ENCODE data around the gene HAND1.
"Not testable (repeated sequence)": the region's sequence is repeated elsewhere in the genome, so short reads cannot be mapped to it uniquely, and the experiment has no call there.

The HAND1 gene

GRCh38 chr5:154478224-154478565 is at the start of gene HAND1:
Gene HAND1 (minus strand): TSS chr5:154478227. CDS start chr5:154478008, 219 bp downstream.
- in situ Hi-C loops (cut with HindIII; ENCODE audit: low sequenced_read_pairs), result no loop called here

- in situ Hi-C loops (cut with HindIII; ENCODE audit: low sequenced_read_pairs), result no loop called here
These were observed 48.5 kb upstream of the HAND1 start for GRCh38 chr5:154526231-154527226.

- in situ Hi-C loops (cut with HindIII; ENCODE audit: low sequenced_read_pairs), result no loop called here
These were observed 46.8 kb upstream of the HAND1 start for GRCh38 chr5:154524859-154525258.

GRCh38 chr5:154524181-154524580 is 46.2 kb upstream of the HAND1 start:
- in situ Hi-C loops (cut with HindIII; ENCODE audit: low sequenced_read_pairs), result no loop called here

- in situ Hi-C loops (cut with HindIII; ENCODE audit: low sequenced_read_pairs), result no loop called here
These were observed 45.7 kb upstream of the HAND1 start for GRCh38 chr5:154523709-154524108.

GRCh38 chr5:154523104-154523503 is 45.1 kb upstream of the HAND1 start:
- in situ Hi-C loops (cut with HindIII; ENCODE audit: low sequenced_read_pairs), result no loop called here

GRCh38 chr5:154522284-154522683 is 44.3 kb upstream of the HAND1 start:
- in situ Hi-C loops (cut with HindIII; ENCODE audit: low sequenced_read_pairs), result no loop called here

- in situ Hi-C loops (cut with HindIII; ENCODE audit: low sequenced_read_pairs), result no loop called here
These were observed 43.7 kb upstream of the HAND1 start for GRCh38 chr5:154521756-154522155.

GRCh38 chr5:154520861-154521453 is 42.9 kb upstream of the HAND1 start:
- in situ Hi-C loops (cut with HindIII; ENCODE audit: low sequenced_read_pairs), result no loop called here

GRCh38 chr5:154519359-154519758 is 41.3 kb upstream of the HAND1 start:
- in situ Hi-C loops (cut with HindIII; ENCODE audit: low sequenced_read_pairs), result no loop called here

GRCh38 chr5:154518438-154518867 is 40.4 kb upstream of the HAND1 start:
- in situ Hi-C loops (cut with HindIII; ENCODE audit: low sequenced_read_pairs), result no loop called here

- in situ Hi-C loops (cut with HindIII; ENCODE audit: low sequenced_read_pairs), result no loop called here
These were observed 39.9 kb upstream of the HAND1 start for GRCh38 chr5:154517810-154518437.

GRCh38 chr5:154517181-154517580 is 39.2 kb upstream of the HAND1 start:
- in situ Hi-C loops (cut with HindIII; ENCODE audit: low sequenced_read_pairs), result no loop called here

- in situ Hi-C loops (cut with HindIII; ENCODE audit: low sequenced_read_pairs), result no loop called here
These were observed 38.4 kb upstream of the HAND1 start for GRCh38 chr5:154516475-154516874.

GRCh38 chr5:154515488-154515887 is 37.5 kb upstream of the HAND1 start:
- in situ Hi-C loops (cut with HindIII; ENCODE audit: low sequenced_read_pairs), result not testable (repeated sequence)

- in situ Hi-C loops (cut with HindIII; ENCODE audit: low sequenced_read_pairs), result no loop called here
These were observed 36.3 kb upstream of the HAND1 start for GRCh38 chr5:154514331-154514730.

- in situ Hi-C loops (cut with HindIII; ENCODE audit: low sequenced_read_pairs), result no loop called here
These were observed 35.6 kb upstream of the HAND1 start for GRCh38 chr5:154513669-154514084.

GRCh38 chr5:154511984-154512383 is 34.0 kb upstream of the HAND1 start:
- in situ Hi-C loops (cut with HindIII; ENCODE audit: low sequenced_read_pairs), result no loop called here

GRCh38 chr5:154509784-154510555 is 31.9 kb upstream of the HAND1 start:
- in situ Hi-C loops (cut with HindIII; ENCODE audit: low sequenced_read_pairs), result no loop called here

- in situ Hi-C loops (cut with HindIII; ENCODE audit: low sequenced_read_pairs), result no loop called here
These were observed 30.1 kb upstream of the HAND1 start for GRCh38 chr5:154508114-154508513.

- in situ Hi-C loops (cut with HindIII; ENCODE audit: low sequenced_read_pairs), result no loop called here
These were observed 28.7 kb upstream of the HAND1 start for GRCh38 chr5:154506716-154507080.

All from endothelial cell of hepatic sinusoid (primary cell).